GM19035 (cell line): ENCODE results near the gene TMEM119.

Source experiments
- ATAC-seq: cut with Tn5 transposase; IDR thresholded peaks from one replicate; pipeline ENCODE4 v1.9.1; 2021; ENCODE audit not compliant: unreplicated experiment

The TMEM119 gene

DNA sequence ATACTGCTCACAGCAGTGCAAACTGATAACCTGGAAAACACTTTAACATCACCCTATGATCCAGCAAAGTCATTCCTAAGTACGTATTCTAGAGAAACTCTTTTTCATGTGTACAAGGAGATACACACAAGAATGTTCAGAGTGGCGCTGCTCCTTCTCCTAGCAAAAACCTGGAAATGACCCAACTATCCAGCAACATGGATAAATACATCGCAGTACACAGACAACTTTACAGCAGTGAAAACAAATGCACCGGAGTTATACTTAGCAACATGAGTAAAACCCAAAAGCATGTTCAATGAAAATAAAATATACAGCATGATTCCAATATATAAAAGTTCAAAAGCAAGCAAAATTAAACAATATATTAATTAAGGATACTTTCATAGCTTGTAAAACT is 55.6 kb downstream of the TMEM119 start:
- ATAC-seq = no peak
